ENCODE measurements around the gene OSBPL5.
"Not testable (repeated sequence)": the region's sequence is repeated elsewhere in the genome, so short reads cannot be mapped to it uniquely, and the experiment has no call there.

Gene OSBPL5

DNA sequence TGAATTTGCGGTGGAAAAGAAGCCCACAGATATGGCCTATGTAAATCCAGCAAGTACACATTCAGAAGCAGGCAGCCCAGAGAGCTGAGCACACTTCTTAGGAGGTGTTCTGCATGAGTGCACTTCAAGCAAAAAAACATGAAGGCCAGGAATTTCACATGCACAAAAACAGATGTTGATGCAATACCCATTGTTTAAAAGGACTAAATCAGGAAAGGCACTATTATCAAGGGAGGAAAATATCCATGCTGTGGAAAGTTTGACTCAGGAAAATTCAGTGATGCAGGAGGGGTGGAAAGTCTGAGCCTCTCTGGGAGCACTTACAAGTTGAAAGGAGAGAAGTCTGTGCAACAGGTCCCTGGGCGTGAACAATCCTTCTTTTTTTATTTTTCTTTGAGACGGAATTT is 92.1 kb downstream of the OSBPL5 start:
- no peak overlapping the region for H3K4me3 ChIP-seq (ENCODE audit: low read depth, low read length)
- no peak for DNase-seq (ENCODE audit: low read depth)
- TF ChIP-seq, protein P1, sequence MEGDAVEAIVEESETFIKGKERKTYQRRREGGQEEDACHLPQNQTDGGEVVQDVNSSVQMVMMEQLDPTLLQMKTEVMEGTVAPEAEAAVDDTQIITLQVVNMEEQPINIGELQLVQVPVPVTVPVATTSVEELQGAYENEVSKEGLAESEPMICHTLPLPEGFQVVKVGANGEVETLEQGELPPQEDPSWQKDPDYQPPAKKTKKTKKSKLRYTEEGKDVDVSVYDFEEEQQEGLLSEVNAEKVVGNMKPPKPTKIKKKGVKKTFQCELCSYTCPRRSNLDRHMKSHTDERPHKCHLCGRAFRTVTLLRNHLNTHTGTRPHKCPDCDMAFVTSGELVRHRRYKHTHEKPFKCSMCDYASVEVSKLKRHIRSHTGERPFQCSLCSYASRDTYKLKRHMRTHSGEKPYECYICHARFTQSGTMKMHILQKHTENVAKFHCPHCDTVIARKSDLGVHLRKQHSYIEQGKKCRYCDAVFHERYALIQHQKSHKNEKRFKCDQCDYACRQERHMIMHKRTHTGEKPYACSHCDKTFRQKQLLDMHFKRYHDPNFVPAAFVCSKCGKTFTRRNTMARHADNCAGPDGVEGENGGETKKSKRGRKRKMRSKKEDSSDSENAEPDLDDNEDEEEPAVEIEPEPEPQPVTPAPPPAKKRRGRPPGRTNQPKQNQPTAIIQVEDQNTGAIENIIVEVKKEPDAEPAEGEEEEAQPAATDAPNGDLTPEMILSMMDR (IDR thresholded peaks at IDR 0.05; ENCODE audit: insufficient read depth, low read depth, low read length, missing control alignments): no peak

DNA sequence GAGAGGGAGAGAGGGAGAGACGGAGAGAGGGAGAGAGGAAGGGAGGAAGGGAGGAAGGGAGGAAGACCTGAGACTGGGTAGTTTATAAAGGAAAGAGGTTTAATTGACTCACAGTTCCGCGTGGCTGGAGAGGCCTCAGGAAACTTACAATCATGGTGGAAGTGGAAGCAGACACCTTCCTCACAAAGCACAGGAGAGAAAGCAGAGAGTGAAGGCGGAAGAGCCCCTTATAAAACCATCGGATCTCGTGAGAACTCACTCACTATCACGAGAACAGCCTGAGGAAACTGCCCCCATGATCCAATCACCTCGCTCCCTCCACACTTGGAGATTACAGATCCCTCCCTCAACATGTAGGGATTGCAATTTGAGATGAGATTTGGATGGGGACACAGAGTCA is 95.7 kb downstream of the OSBPL5 start:
- DNase-seq (ENCODE audit: low read depth): no peak

DNA sequence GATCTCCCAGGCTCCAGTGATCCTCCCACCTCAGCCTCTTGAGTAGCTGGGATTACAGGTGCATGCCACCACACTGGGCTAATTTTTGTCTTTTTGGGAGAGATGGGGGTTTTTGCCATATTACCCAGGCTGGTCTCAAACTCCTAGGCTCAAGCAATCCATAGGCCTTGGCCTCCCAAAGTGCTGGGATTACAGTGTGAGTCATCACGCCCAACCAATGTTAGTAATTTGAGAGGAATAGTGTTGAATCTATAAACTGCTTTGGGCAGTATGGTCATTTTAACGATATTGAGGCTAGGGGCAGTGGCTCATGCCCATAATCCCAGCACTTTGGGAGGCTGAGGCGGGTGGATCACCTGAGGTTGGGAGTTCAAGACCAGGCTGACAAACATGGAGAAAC is 98.8 kb downstream of the OSBPL5 start:
- H3K4me3 ChIP-seq (ENCODE audit: low read depth, low read length); DNase-seq (ENCODE audit: low read depth): not testable (repeated sequence)

More for the DNA sequence above, 95.7 kb downstream of the OSBPL5 start:
- H3K4me3 ChIP-seq (ENCODE audit: low read depth, low read length): no peak overlapping the region
- TF ChIP-seq, protein P1 (IDR thresholded peaks at IDR 0.05; ENCODE audit: insufficient read depth, low read depth, low read length, missing control alignments): no peak

DNA sequence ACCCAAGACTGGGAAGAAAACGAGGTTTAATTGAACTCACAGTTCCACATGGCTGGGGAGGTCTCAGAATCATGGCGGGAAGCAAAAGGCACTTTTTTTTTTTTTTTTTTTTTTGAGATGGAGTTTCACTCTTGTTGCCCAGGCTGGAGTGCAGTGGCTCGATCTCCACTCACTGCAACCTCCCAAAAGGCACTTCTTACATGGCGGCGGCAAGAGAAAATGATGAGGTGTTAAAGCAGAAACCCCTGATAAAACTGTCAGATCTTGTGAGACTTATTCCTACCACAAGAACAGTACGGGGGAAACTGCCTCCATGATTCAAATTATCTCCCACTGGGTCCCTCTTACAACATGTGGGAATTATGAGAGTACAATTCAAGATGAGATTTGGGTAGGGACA is 100.4 kb downstream of the OSBPL5 start:
- not testable (repeated sequence) for H3K4me3 ChIP-seq (ENCODE audit: low read depth, low read length); DNase-seq (ENCODE audit: low read depth)

DNA sequence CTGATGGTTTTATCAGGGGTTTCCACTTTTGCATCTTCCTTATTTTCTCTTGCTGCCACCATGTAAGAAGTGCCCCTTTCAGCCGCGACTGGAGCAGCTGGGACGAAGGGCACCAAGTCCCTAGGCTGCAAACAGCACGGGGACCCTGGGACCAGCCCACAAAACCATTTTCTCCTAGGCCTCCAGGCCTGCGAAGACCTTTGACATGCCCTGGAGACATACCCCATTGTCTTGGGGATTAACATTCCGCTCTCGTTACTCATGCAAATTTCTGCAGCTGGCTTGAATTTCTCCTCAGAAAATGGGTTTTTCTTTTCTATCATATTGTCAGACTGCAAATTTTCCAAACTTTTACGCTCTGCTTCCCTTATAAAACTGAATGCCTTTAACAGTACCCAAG is 101.2 kb downstream of the OSBPL5 start:
- not testable (repeated sequence) for H3K4me3 ChIP-seq (ENCODE audit: low read depth, low read length); DNase-seq (ENCODE audit: low read depth)

GRCh38 chr11:3063432-3063831 is 101.7 kb downstream of the OSBPL5 start:
- H3K4me3 ChIP-seq (ENCODE audit: low read depth, low read length); DNase-seq (ENCODE audit: low read depth): not testable (repeated sequence)

DNA sequence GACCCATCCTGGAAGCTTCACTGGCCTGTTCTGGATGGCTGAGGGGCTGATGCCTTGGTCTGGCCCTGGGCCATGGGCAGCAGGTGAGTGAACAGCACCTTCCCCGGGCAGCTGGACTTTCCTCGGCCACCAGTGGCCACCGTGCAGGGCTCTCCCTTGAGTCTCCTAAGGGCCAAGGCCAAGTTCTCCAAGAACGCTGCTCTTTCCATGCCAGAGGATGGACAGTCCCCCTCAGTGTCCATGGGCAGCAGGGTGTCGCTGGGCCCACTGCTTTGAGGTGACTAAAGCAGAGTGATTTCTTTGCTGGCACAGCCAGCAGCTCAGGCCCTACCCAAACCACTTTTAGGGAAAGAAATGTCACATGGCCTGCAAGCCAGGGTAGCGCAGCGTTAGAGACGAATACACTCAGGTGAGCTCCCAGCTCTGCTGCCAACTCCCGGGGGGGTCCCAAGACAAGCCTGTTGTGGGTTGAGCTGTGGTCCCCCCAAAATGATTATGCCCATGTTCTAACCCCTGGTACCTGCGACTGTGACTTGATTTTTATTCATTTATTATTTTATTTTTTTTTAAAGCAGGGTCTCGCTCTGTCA is 104.6 kb downstream of the OSBPL5 start:
- DNase-seq (ENCODE audit: low read depth): no peak

DNA sequence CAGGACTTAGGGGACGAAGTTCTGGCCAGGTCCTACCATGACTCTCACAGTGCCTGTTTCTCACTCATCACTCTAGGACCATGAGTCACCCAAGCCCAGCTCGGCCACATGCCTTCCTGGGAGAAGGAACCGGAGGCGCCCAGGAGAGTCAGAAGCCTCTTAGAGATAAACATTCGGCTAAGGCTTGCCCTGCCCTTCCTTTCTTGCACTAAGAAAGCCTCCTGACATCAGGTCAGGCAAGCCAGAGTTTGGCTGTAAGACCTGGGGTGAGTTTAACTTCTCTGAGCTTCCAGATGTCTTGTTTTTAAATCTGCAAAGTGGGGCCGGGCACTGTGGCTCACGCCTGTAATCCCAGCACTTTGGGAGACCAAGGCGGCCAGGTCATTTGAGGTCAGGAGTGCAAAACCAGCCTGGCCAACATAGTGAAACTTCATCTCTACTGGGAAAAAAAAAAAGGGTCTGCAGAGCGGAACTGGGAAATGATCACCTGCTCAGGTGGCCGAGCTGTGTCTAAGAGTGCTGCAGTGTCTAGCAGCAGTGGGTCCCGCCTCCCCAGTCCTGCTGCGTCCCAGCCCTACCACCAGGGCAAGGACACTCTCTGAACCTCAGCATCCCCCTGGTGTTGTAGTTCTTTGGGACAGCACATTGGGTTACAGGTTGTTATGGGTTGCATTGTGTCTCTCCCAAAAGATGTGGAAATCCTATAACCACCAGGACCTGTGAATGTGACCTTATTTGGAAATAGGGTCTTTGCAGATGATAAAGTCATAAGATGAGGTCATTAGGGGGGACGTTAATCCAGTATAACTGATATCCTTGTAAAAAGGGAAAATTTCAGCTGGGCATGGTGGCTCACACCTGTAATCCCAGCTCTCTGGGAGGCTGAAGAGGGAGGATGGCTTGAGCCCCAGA is 106.1 kb downstream of the OSBPL5 start:
- TF ChIP-seq, protein P1 (IDR thresholded peaks at IDR 0.05; ENCODE audit: insufficient read depth, low read depth, low read length, missing control alignments): no peak
- DNase-seq (ENCODE audit: low read depth): no peak
- H3K4me3 ChIP-seq (ENCODE audit: low read depth, low read length): no peak overlapping the region

More for the DNA sequence above, 104.6 kb downstream of the OSBPL5 start:
- no peak overlapping the region for H3K4me3 ChIP-seq (ENCODE audit: low read depth, low read length)
- TF ChIP-seq, protein P1 (IDR thresholded peaks at IDR 0.05; ENCODE audit: insufficient read depth, low read depth, low read length, missing control alignments): no peak
